HepG2 (cell line): ENCODE results near the gene ATP23. TPM values are rescaled to one million over a fixed set of nuclear protein-coding genes. Genes with fewer than 3 reads are reported as not detected.

Source experiments
- FOXO1 ChIP-seq: sonication (generic); formaldehyde crosslinking; IDR thresholded peaks from 2 replicates; pipeline ENCODE4 v1.4.0; 2020; ENCODE audit warnings: missing genetic modification reagents
- GATAD1 ChIP-seq: IDR thresholded peaks from 2 replicates; pipeline ENCODE4 v1.6.1; 2016; ENCODE audit warnings: missing genetic modification reagents, missing compliant biosample characterization
- ZBTB38 ChIP-seq: sonication (generic); formaldehyde crosslinking; IDR thresholded peaks from 2 replicates; pipeline ENCODE4 v1.5.1; 2020; ENCODE audit warnings: mild to moderate bottlenecking, missing genetic modification reagents
- ZKSCAN5 ChIP-seq: sonication (generic); formaldehyde crosslinking; IDR thresholded peaks from 2 replicates; pipeline ENCODE4 v1.5.1; 2020; ENCODE audit warnings: mild to moderate bottlenecking, missing genetic modification reagents
- ZNF260 ChIP-seq: sonication (generic); formaldehyde crosslinking; IDR thresholded peaks from 2 replicates; pipeline ENCODE4 v1.4.0; 2020; ENCODE audit warnings: missing genetic modification reagents, low read depth, mild to moderate bottlenecking, borderline replicate concordance
- ZNF318 ChIP-seq: sonication (generic); formaldehyde crosslinking; IDR thresholded peaks from 2 replicates; pipeline ENCODE4 v1.4.0; 2020; ENCODE audit warnings: mild to moderate bottlenecking, missing genetic modification reagents
- ZNF7 ChIP-seq: IDR thresholded peaks from 2 replicates; pipeline ENCODE4 v1.6.1; 2016; ENCODE audit warnings: missing biosample characterization, missing genetic modification reagents
- ZNF740 ChIP-seq: sonication (generic); formaldehyde crosslinking; IDR thresholded peaks from 2 replicates; pipeline ENCODE4 v1.4.0; 2020; ENCODE audit warnings: missing genetic modification reagents
- polyA plus RNA-seq, 8 experiments: library from polyadenylated mRNA; depleted of rRNA in 3 of 8; stranded (reverse) in 7 of 8; unstranded in 1 of 8; fragments of >200 nt; fragmentation: Illumina TruSeq in 4 of 8; extraction: Trizol in 4 of 8; gene quantifications; 2 replicates each; pipeline versions ENCODE4 v1.2.1 to v1.2.3, GENCODE V29; 2011 to 2016; ENCODE audit warnings: low read depth in 4 of 8, missing spikeins in 1 of 8, mixed read lengths in 1 of 8; ENCODE audit not compliant: insufficient read depth in 1 of 8
- total RNA-seq, 5 experiments: library from RNA; depleted of rRNA; stranded (reverse); fragments of >200 nt; fragmentation: Illumina TruSeq; extraction: Trizol; gene quantifications; 2 replicates each; pipeline ENCODE4 v1.2.3, GENCODE V29; 2016; ENCODE audit warnings: low read depth in 1 of 5
- TF ChIP-seq, protein P1 (sequence below): sonication (generic); formaldehyde crosslinking; IDR thresholded peaks from 2 replicates; pipeline ENCODE4 v1.4.0; 2020; ENCODE audit warnings: missing genetic modification reagents
- TF ChIP-seq, protein P2 (sequence below): sonication (generic); formaldehyde crosslinking; conservative IDR thresholded peaks from 2 replicates; pipeline ENCODE4 v1.4.0; 2020; ENCODE audit warnings: missing genetic modification reagents
- TF ChIP-seq, protein P3 (sequence below): sonication (generic); formaldehyde crosslinking; IDR thresholded peaks from 2 replicates; pipeline ENCODE4 v1.4.0; 2020; ENCODE audit warnings: missing genetic modification reagents
- TF ChIP-seq, protein P4 (sequence below): sonication (generic); formaldehyde crosslinking; IDR thresholded peaks from 2 replicates; pipeline ENCODE4 v1.4.0; 2020; ENCODE audit warnings: mild to moderate bottlenecking, low read depth, missing genetic modification reagents

Gene ATP23
- total and polyA plus RNA-seq, 2 of the 13 experiments (the other 11 are each of a cell fraction or from before 2014, with no cell fraction given) = 12.1 to 14.7 TPM

GRCh38 chr12:57935839-57936512 lies 5.4 kb upstream of the ATP23 start (continued):
- TF ChIP-seq, protein P1, sequence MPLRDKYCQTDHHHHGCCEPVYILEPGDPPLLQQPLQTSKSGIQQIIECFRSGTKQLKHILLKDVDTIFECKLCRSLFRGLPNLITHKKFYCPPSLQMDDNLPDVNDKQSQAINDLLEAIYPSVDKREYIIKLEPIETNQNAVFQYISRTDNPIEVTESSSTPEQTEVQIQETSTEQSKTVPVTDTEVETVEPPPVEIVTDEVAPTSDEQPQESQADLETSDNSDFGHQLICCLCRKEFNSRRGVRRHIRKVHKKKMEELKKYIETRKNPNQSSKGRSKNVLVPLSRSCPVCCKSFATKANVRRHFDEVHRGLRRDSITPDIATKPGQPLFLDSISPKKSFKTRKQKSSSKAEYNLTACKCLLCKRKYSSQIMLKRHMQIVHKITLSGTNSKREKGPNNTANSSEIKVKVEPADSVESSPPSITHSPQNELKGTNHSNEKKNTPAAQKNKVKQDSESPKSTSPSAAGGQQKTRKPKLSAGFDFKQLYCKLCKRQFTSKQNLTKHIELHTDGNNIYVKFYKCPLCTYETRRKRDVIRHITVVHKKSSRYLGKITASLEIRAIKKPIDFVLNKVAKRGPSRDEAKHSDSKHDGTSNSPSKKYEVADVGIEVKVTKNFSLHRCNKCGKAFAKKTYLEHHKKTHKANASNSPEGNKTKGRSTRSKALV (CRISPR knock-in tag) = no peak
- TF ChIP-seq ZNF7 (CRISPR knock-in tag) (no peak), ZBTB38 (0 out of 2 replicates have a peak, but pooled peaks have one; percentile 49), ZNF740 (no peak), ZKSCAN5 (CRISPR knock-in tag) (no peak), FOXO1 (CRISPR knock-in tag) (no peak), ZNF318 (CRISPR knock-in tag) (no peak), ZNF260 (no peak), GATAD1 (CRISPR knock-in tag) (peak; percentile 91)
- TF ChIP-seq, protein P2, sequence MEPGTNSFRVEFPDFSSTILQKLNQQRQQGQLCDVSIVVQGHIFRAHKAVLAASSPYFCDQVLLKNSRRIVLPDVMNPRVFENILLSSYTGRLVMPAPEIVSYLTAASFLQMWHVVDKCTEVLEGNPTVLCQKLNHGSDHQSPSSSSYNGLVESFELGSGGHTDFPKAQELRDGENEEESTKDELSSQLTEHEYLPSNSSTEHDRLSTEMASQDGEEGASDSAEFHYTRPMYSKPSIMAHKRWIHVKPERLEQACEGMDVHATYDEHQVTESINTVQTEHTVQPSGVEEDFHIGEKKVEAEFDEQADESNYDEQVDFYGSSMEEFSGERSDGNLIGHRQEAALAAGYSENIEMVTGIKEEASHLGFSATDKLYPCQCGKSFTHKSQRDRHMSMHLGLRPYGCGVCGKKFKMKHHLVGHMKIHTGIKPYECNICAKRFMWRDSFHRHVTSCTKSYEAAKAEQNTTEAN = no peak
- TF ChIP-seq, protein P3, sequence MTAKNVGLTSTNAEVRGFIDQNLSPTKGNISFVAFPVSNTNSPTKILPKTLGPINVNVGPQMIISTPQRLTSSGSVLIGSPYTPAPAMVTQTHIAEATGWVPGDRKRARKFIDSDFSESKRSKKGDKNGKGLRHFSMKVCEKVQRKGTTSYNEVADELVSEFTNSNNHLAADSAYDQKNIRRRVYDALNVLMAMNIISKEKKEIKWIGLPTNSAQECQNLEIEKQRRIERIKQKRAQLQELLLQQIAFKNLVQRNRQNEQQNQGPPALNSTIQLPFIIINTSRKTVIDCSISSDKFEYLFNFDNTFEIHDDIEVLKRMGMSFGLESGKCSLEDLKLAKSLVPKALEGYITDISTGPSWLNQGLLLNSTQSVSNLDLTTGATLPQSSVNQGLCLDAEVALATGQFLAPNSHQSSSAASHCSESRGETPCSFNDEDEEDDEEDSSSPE = 0 out of 2 replicates have a peak, but pooled peaks have one; percentile 19
- TF ChIP-seq, protein P4, sequence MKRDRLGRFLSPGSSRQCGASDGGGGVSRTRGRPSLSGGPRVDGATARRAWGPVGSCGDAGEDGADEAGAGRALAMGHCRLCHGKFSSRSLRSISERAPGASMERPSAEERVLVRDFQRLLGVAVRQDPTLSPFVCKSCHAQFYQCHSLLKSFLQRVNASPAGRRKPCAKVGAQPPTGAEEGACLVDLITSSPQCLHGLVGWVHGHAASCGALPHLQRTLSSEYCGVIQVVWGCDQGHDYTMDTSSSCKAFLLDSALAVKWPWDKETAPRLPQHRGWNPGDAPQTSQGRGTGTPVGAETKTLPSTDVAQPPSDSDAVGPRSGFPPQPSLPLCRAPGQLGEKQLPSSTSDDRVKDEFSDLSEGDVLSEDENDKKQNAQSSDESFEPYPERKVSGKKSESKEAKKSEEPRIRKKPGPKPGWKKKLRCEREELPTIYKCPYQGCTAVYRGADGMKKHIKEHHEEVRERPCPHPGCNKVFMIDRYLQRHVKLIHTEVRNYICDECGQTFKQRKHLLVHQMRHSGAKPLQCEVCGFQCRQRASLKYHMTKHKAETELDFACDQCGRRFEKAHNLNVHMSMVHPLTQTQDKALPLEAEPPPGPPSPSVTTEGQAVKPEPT (CRISPR knock-in tag) = no peak
